Posterior cingulate gyrus (tissue), 11 donors: ENCODE data around the gene CSKMT.
"Not testable (repeated sequence)": the region's sequence is repeated elsewhere in the genome, so short reads cannot be mapped to it uniquely, and the experiment has no call there.

Experiments
- DNase-seq, 10 donors: peaks; one replicate each; pipeline versions ENCODE4 v3.0.0 to v3.0.0-alpha.2; 2020 to 2021; ENCODE audit warnings: mixed read lengths in 3 of 10
- intact Hi-C: fragments of 100-400 bp; cut with DNase I; formaldehyde crosslinking; loops from one replicate; pipeline ENCODE4 v1.15.1; 2023

The CSKMT gene

DNA sequence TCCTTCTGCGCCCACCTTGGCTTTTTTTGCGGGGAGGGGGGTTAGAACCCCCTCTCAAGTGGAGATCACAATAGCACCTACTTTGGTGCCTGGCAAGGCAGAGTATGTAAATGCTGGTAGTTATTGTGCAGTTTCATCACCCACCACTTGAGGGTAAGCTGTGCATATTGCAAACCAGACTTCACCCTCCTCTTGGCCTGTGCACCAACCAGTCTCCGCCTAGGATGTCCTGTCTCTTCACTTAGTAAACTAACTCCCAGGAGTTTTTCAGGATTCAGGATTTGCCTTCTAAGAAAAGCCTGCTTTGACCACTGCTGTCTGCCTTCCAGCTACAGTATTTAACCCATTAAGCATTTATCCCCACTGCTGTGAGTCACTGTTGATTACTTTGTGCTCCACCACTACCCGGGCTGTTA is 15.7 kb downstream of the CSKMT start:
- DNase-seq = peak in 2 of 10 donors; percentile 29 to 49
- intact Hi-C loops = no loop called here

DNA sequence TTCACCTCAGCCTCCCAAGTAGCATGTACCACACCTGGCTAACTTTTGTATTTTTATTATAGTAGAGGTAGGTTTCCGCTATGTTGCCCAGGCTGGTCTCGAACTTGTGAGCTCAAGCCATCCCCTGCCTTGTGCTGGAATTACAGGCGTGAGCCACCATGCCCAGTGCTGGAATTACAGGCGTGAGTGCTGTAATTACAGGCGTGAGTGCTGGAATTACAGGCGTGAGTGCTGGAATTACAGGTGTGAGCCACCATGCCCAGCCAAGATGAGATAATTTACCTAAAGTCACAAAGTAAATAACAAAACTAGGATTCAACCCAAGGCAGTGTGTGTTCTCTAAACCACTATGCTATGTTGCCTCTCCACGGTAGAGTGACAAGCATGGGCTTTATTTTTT is 17.4 kb downstream of the CSKMT start:
- intact Hi-C loops = no loop called here
- no peak for DNase-seq

DNA sequence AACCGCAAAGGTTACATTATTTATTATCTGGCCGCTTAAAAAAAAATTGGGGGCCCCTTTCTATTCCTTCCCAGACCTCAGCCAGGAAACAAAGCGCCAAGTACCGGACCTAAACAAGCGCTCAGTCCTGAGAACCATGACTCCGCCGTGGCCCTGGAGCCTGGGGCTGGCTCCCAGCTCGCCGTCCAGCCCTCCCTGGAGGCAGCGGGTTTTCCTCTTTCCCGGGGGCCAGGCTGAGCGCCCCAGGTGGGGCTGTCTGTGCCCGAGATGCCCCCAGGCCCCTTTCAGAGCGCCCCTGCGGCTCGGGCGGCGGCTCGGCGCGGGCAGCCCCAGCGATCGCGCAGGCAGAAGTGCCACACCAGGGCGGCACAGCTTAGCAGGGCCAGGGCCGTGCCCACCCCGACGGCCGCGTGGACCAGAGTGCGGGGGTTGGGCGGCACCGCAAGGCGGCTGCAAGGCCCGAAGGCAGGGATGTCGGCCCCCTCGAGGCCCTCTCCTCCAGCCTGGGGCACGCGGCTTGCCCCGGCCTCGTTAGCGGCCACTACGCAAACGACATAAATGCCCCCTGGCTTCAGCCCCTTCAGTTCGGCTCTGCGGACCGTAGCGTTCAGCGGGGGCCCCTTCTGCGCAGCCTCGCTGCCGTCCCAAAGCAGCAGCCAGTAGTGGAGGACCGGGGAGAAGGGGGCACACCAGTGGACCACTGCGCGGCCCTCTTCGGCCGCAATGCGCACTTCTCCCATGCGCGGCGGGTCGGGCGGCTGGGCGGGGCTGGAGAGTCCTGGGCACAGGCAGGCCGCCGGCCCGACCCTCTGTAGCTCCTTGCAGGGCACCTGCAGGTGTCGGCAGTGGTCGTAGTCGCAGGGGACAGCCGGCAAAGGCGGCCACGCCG is 22.6 kb downstream of the CSKMT start:
- DNase-seq = peak in 2 of 10 donors; percentile 58 to 59

GRCh38 chr11:62688491-62688890 is 23.4 kb downstream of the CSKMT start:
- DNase-seq = no peak
- intact Hi-C loops = no loop called here

More for the DNA sequence above, 22.6 kb downstream of the CSKMT start:
- intact Hi-C loops = no loop called here

GRCh38 chr11:62689421-62690183 is 24.5 kb downstream of the CSKMT start, which contains the start of gene LRRN4CL:
TSS of gene LRRN4CL (minus strand) at chr11:62689530. CDS start at chr11:62688508, 1,022 bp downstream.
- peak in 3 of 10 donors; percentile 36 to 76 (median 42) for DNase-seq
- intact Hi-C loops = loop anchor here (10.0 kb wide), 1 partner anchor 295 kb away; no protein-coding TSS in a partner anchor

DNA sequence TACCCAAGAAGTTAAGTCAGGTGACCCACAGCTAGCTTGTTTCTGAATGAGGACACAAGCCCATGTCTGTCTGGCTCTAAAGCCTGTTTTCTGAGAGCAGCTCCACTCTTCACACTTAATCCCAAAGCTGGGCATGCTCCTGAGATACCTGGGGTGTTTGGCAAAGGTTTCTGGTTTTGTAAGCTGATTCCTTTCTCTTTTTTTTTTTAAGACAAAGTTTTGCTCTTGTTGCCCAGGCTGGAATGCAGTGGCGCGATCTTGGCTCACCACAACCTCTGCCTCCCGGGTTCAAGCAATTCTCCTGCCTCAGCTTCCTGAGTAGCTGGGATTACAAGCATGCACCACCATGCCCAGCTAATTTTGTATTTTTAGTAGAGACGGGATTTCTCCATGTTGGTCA is 28.5 kb downstream of the CSKMT start:
- intact Hi-C loops = loop anchor here (10.0 kb wide), 1 partner anchor 299 kb away; no protein-coding TSS in a partner anchor
- DNase-seq = not testable (repeated sequence)

DNA sequence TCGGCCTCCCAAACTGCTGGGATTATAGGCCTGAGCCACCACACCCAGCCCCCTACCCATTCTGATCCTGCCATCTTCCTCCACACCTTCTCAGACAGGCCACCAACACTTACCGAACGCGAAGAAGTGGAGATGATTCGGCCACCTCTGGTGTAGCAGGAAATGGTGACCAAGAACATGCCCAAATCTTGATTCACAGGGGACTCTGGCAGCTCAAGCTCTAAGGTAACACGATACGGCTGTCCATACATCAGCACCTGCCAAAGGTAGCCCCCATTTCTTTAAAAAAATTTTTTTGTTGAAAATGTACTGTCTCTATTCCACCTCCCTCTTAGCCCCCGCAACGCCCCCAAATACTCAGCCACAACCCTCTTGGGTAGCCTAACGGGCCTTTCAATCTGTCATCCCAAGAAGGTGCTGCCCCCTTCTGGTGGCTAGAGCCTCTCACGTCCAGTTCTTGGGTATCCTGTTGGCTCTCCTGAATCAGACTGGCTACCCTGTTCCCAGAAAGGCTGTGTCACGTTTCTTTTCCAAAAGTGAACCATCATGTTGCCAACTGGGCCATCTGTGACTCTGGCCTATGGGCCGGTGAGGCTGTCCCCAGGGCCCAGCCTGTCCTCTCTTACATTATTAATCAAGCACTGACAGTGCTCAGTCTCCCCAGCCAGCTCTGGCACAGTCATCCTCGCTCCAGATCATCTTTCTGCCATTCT is 29.5 kb downstream of the CSKMT start:
- intact Hi-C loops = loop anchor here (10.0 kb wide), 1 partner anchor 300 kb away; no protein-coding TSS in a partner anchor
- DNase-seq = peak in 7 of 10 donors; percentile 62 to 95 (median 75)

- intact Hi-C loops = loop anchor here (10.0 kb wide), 1 partner anchor 107 kb away; the partner anchor contains the start of gene TUT1
These were observed 37.1 kb downstream of the CSKMT start for GRCh38 chr11:62702246-62702645.

DNA sequence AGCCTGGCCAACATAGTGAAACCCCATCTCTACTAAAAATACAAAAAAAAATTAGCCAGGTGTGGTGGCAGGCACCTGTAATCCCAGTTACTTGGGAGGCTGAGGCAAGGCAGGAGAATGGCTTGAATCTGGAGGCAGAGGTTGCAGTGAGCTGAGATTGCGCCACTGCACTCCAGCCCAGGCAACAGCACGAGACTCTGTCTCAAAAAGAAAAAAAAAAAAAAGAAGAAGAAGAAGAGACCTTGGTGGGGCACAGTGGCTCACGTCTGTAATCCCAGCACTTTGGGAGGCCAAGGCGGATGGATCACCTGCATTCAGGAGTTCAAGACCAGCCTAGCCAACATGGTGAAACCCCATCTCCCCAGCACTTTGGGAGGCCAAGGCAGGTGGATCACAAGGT is 38.8 kb downstream of the CSKMT start:
- intact Hi-C loops = loop anchor here (10.0 kb wide), 1 partner anchor 109 kb away; the partner anchor contains the start of gene TUT1
- peak in 1 of 10 donors; percentile 12 for DNase-seq

More at GRCh38 chr11:62702246-62702645, 37.1 kb downstream of the CSKMT start:
- DNase-seq = peak in 1 of 10 donors; percentile 19

DNA sequence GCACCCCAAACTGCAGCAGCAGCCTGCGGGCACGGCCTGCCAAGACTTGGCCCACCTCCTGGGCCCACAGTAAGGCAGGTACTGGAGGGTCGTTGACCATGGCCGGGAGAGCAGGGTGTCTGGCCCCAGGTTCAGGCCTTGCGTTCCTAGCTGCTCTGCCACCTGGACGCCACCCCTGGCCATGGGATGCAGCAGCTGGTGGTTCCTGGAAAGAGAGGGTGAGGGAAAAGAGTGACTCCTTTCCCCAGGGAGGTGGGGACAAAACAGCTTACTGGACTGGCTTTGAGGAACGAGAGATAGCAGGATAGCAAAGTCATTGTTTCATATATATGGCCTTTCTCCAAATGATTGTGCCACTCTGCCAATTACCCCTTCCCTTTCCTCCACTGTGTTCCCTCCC is 40.3 kb downstream of the CSKMT start:
- DNase-seq = peak in 1 of 10 donors; percentile 74
- intact Hi-C loops = loop anchor here (10.0 kb wide), 1 partner anchor 111 kb away; the partner anchor contains the start of gene TUT1

DNA sequence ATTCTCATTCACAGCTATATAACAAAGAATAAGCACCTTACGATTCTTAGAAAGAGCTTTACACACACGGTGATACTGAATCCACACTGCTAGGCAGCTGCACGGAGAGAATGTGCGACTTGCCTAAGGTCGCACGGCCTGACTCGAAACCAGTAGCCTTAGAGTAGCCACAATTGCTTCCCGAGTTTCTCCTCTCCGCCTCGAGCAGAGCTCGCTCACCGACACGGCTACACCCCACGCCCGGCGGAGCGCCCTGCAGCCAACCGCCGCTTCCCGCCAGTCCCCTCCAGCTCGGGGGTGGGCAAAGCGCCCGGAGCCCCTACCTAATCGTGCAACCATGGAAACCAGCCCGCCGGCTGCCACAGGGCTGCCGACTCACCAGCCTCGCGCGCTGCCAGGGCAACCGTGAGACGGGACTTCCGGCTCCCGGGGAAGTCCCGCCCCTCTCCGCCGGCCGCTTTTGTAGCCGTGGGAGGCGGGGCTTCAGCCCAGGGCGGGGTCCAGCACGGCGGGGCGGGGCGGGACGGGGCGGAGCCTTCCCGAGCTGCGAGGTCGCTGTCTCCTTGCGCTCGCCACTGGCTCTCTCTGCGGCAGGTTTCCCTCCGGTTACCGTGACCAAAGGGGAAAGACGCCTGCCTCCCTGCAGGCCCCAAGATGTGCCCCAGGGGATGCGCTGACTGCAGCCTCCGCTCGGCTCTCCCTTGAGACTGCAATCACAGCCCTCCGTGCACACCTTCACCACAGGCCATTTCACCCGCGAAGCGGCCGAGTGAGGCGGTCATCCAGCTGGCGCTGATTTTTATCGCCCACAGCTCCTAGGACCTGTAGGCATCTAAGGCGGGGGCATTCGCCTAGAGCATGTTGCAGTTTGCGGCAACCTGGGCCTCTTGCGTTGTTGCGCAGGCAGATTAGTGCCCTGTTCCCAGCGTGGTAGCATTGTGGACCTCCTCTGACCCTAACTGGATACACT is 41.1 kb downstream of the CSKMT start:
- DNase-seq = peak; percentile 91 to 99 (median 96)
- intact Hi-C loops = loop anchor here (10.0 kb wide), 1 partner anchor 111 kb away; the partner anchor contains the start of gene TUT1

- no peak for DNase-seq
- intact Hi-C loops = loop anchor here (10.0 kb wide), 1 partner anchor 112 kb away; the partner anchor contains the start of gene TUT1
These were observed 41.7 kb downstream of the CSKMT start for GRCh38 chr11:62706850-62707247.

GRCh38 chr11:62707277-62707861 is 42.3 kb downstream of the CSKMT start, which contains the start of the genes BSCL2 and GNG3:
TSS of gene BSCL2 (minus strand) at chr11:62707424. CDS start at chr11:62707195, 229 bp downstream.
TSS of gene GNG3 (plus strand) at chr11:62707676. CDS start at chr11:62708296, 620 bp downstream.
- intact Hi-C loops = loop anchor here (10.0 kb wide), 1 partner anchor 113 kb away; the partner anchor contains the start of gene TUT1
- DNase-seq = peak; percentile 62 to 99 (median 95)

DNA sequence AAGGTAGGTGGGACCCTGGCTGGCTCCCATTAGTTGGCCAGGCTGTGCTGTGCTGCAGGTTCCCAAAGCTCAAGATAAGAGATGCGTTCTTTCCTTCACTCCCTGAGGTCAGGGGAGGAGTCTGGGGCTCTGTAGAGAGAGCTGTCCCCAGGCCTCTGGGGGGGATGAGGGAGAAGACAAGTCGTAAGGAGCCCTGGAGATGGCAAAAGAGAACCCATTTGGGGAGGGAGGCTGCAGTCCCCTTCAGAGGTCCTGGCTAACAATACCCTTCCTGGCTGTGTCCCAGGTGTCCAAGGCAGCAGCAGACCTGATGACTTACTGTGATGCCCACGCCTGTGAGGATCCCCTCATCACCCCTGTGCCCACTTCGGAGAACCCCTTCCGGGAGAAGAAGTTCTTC is 43.3 kb downstream of the CSKMT start:
- intact Hi-C loops = loop anchor here (2.0 to 10.0 kb wide), 2 partner anchors 18 to 114 kb away; partner anchors contain the start of genes HNRNPUL2 and TUT1
- DNase-seq = peak in 1 of 10 donors; percentile 64

- DNase-seq = peak in 1 of 10 donors; percentile 64
- intact Hi-C loops = loop anchor here (2.0 to 10.0 kb wide), 2 partner anchors 18 to 114 kb away; partner anchors contain the start of genes HNRNPUL2 and TUT1
These were observed 43.7 kb downstream of the CSKMT start for GRCh38 chr11:62708793-62709192.

DNA sequence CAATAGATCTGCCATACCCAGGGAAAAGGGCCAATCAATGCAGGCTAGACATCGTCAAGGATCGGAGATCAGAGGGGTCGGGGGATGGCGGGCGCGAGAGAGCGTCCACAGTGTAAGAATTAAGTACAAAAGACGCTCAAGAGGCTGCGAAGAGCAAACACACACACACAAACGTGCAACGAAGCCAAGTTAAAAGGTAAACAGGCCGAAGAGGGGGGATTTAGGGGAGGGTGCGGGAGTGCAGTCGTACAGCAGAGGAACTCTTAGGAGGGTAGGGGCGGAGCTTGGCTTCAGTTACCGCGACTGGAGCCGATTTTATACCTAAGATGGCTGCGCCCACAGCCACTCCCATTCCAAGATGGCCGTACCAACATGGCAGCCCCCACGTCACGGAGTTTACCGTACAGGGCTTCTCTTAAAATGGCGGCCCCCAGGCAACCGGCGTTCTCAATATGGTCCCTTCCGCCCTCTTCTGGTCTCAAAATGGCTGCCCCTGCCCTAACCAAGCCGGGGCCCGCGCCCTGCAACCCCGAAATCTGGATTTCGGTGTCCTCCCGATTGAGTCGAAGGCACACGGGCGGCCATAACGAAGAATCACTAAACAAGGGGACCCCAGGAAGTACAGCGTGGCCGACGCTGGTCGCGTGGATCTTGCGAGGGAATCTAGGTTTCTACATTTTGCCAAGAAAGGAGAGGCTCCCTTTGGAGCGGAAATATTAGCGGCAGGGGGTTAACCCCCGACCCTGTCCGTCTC is 44.3 kb downstream of the CSKMT start:
- intact Hi-C loops = loop anchor here (2.0 to 10.0 kb wide), 2 partner anchors 17 to 115 kb away; partner anchors contain the start of genes HNRNPUL2 and TUT1
- peak; percentile 94 to 99 (median 96) for DNase-seq

DNA sequence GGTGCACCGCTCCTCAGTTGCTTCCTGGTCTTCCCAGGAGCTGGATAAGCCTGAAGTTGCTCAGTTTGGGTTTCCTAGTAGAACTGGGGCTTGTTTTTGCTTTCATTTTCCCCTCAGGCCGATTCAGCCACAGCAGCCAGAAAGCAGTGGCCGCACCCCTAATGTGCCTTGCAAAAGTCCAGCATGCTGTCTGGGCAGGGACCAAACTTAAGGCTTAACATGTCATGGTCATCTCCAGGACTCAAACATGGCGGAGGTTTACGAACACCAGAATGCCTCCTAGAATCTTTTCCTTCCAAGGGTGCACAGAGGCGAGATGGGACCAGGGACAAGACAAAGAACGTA is 44.9 kb downstream of the CSKMT start:
- DNase-seq = no peak
- intact Hi-C loops = no loop called here
